Smooth muscle cell (in vitro differentiated cells): ENCODE data around the gene GOSR1. TPM values are rescaled to one million over a fixed set of nuclear protein-coding genes. Genes with fewer than 3 reads are reported as not detected.

Experiments
- DNase-seq: peaks from one replicate; lab custom pipeline; 2025; ENCODE audit not compliant: unreplicated experiment; lab: John Stamatoyannopoulos, UW
- H2AFZ ChIP-seq: fragments of 200-600 bp; sonication (generic); 2 replicates; pipeline ENCODE4 v1.6.0; 2016; ENCODE audit warnings: antibody characterized with exemption, low read depth, mild to moderate bottlenecking
- H3F3A ChIP-seq: fragments of 200-600 bp; sonication (generic); 2 replicates; pipeline ENCODE4 v1.6.0; 2017; ENCODE audit warnings: antibody characterized with exemption, low read depth
- H3K27ac ChIP-seq: fragments of 200-600 bp; sonication (generic); 2 replicates; pipeline ENCODE4 v1.5.1; 2016; ENCODE audit warnings: low read depth, mild to moderate bottlenecking
- H3K27me3 ChIP-seq: fragments of 200-600 bp; sonication (generic); 2 replicates; pipeline ENCODE4 v1.6.1; 2016; ENCODE audit warnings: low read depth, mild to moderate bottlenecking
- H3K36me3 ChIP-seq: fragments of 200-600 bp; sonication (generic); 2 replicates; pipeline ENCODE4 v1.5.1; 2016; ENCODE audit warnings: low read depth
- H3K4me1 ChIP-seq: fragments of 200-600 bp; sonication (generic); 2 replicates; pipeline ENCODE4 v1.5.1; 2016; ENCODE audit warnings: low read depth
- H3K4me2 ChIP-seq: fragments of 200-600 bp; sonication (generic); 2 replicates; pipeline ENCODE4 v1.6.0; 2016; ENCODE audit warnings: mild to moderate bottlenecking
- H3K4me3 ChIP-seq: fragments of 200-600 bp; sonication (generic); 2 replicates; pipeline ENCODE4 v1.5.1; 2016; ENCODE audit warnings: mild to moderate bottlenecking
- H3K79me2 ChIP-seq: fragments of 200-600 bp; sonication (generic); 2 replicates; pipeline ENCODE4 v1.6.0; 2016; ENCODE audit warnings: low read depth, mild to moderate bottlenecking
- H3K9ac ChIP-seq: fragments of 200-600 bp; sonication (generic); 2 replicates; pipeline ENCODE4 v1.6.0; 2016; ENCODE audit warnings: low read depth
- H3K9me3 ChIP-seq: fragments of 200-600 bp; sonication (generic); replicated peaks from 2 replicates; pipeline ENCODE4 v1.5.1; 2016; ENCODE audit warnings: low read depth
- H4K20me1 ChIP-seq: fragments of 200-600 bp; sonication (generic); 2 replicates; pipeline ENCODE4 v1.6.0; 2016; ENCODE audit warnings: low read depth
- WGBS: methylation state at CpG from one replicate; pipeline ENCODE4 v1.1.7; 2016; ENCODE audit warnings: low lambda C conversion rate; 5-methylcytosine and 5-hydroxymethylcytosine counted together
- polyA plus RNA-seq: library from polyadenylated mRNA; unstranded; fragments of >200 nt; fragmentation: Nextera tagmentation; extraction: Ambion mirVana; gene quantifications from 2 replicates; pipeline ENCODE4 v1.2.1, GENCODE V29; 2016
- total RNA-seq: library from RNA; depleted of rRNA; stranded (reverse); fragments of >200 nt; gene quantifications from 2 replicates; pipeline ENCODE4 v1.2.3, GENCODE V29; 2014
- TF ChIP-seq, protein P1 (sequence below): fragments of 200-600 bp; sonication (generic); IDR thresholded peaks from 2 replicates; pipeline ENCODE4 v1.5.1; 2017; ENCODE audit warnings: borderline replicate concordance, mild to moderate bottlenecking, antibody characterized with exemption; ENCODE audit not compliant: insufficient read depth, poor library complexity, severe bottlenecking

Gene GOSR1
- total and polyA plus RNA-seq, 2 experiments from 2014 or later = 48.3 to 81.0 TPM

DNA sequence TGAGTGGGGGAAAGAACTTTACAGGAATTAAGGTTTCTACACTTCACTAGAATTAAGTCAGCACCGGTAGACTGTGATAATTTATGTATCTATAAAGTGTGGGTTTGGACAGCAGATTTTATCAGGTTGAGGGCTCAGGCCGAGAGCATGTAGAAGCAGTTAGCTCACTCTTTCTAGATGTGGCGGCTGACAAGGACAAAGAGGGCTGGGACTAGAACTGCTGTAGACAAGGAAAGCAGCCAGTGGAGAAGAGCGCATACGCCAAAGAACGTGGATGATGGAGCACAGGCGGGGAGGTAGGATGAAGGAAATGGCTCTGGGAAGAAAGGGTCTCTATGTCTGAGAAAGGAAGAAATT lies 504 bp upstream of the GOSR1 start:
- H4K20me1 ChIP-seq = peaks cover 4% of the 10 kb centered on the region
- H3F3A ChIP-seq = no peaks in the 10 kb centered on the region
- H2AFZ ChIP-seq = peak overlapping the region; percentile 99
- peak overlapping the region; percentile 90 for H3K4me3 ChIP-seq
- no peaks in the 10 kb centered on the region for H3K27me3 ChIP-seq
- peaks cover 4% of the 10 kb centered on the region for H3K36me3 ChIP-seq
- H3K27ac ChIP-seq = peak overlapping the region; percentile 95
- peaks cover 4% of the 10 kb centered on the region for H3K4me1 ChIP-seq
- DNase-seq = no peak
- peak overlapping the region; percentile 97 for H3K4me2 ChIP-seq
- TF ChIP-seq, protein P1, sequence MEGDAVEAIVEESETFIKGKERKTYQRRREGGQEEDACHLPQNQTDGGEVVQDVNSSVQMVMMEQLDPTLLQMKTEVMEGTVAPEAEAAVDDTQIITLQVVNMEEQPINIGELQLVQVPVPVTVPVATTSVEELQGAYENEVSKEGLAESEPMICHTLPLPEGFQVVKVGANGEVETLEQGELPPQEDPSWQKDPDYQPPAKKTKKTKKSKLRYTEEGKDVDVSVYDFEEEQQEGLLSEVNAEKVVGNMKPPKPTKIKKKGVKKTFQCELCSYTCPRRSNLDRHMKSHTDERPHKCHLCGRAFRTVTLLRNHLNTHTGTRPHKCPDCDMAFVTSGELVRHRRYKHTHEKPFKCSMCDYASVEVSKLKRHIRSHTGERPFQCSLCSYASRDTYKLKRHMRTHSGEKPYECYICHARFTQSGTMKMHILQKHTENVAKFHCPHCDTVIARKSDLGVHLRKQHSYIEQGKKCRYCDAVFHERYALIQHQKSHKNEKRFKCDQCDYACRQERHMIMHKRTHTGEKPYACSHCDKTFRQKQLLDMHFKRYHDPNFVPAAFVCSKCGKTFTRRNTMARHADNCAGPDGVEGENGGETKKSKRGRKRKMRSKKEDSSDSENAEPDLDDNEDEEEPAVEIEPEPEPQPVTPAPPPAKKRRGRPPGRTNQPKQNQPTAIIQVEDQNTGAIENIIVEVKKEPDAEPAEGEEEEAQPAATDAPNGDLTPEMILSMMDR = no peak
- peaks cover 43% of the 10 kb centered on the region for H3K79me2 ChIP-seq
- peak overlapping the region; percentile 99 for H3K9ac ChIP-seq
- WGBS = 32% methylated on average over 7 of the region's 7 CpGs
- no peaks in the 10 kb centered on the region for H3K9me3 ChIP-seq

DNA sequence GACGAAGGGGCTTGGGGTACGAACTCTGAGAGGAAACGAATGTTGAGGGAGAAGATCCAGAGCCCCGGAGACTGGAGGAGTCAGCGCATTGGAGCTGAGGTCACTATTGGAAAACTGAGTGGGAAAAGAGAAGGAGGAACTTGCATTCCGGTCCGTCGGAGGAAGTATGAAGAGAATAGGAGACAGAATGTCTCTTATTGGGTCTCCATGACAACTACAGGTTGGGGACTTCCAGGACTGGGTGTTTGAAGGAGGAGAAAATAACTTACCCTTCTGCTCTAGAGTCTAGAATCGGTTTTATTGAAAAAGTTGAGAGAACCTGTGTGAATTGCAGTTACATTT lies 537 bp downstream of the GOSR1 start:
- Histone ChIP-seq H3K27me3 (no peaks in the 10 kb centered on the region), H3K4me2 (peak overlapping the region; percentile 97), H3K4me1 (peaks cover 4% of the 10 kb centered on the region), H3F3A (no peaks in the 10 kb centered on the region), H3K27ac (peak overlapping the region; percentile 95), H3K36me3 (peaks cover 9% of the 10 kb centered on the region), H2AFZ (peak overlapping the region; percentile 84), H3K79me2 (peaks cover 50% of the 10 kb centered on the region), H3K4me3 (peak overlapping the region; percentile 90), H3K9me3 (no peaks in the 10 kb centered on the region), H4K20me1 (peaks cover 4% of the 10 kb centered on the region), H3K9ac (peak overlapping the region; percentile 99)
- DNase-seq = no peak
- TF ChIP-seq, protein P1 = no peak
- WGBS = under 1% methylated on average over 9 of the region's 9 CpGs

DNA sequence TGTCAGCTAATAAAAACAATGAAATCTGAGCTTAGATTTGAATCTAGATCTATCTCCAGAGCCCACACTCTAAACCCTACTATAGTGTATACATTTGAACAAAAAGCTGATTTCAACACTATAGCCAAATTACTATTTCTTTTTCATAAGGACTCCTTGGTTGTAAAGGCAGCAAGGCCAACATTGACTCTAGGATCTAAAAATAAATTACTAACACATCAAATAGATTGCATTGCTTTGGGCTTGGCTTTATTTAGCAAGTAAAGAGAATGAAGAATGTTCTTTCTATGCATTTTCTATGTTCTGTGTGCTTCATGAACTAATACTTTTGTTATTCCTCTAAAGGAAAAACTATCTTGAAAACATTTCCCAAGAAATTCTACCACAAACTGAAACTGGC lies 5.3 kb downstream of the GOSR1 start:
- no peak for DNase-seq
- H3K9ac ChIP-seq = no peak overlapping the region
- TF ChIP-seq, protein P1 = no peak
- H3K4me1 ChIP-seq = peaks cover 4% of the 10 kb centered on the region
- no peak overlapping the region for H2AFZ ChIP-seq
- H3K27me3 ChIP-seq = no peaks in the 10 kb centered on the region
- no peak overlapping the region for H3K27ac ChIP-seq
- no peaks in the 10 kb centered on the region for H3F3A ChIP-seq
- H3K9me3 ChIP-seq = no peaks in the 10 kb centered on the region
- no peak overlapping the region for H3K4me2 ChIP-seq
- H3K4me3 ChIP-seq = no peak overlapping the region
- H4K20me1 ChIP-seq = peaks cover 14% of the 10 kb centered on the region
- H3K36me3 ChIP-seq = peaks cover 40% of the 10 kb centered on the region
- H3K79me2 ChIP-seq = peaks cover 61% of the 10 kb centered on the region

DNA sequence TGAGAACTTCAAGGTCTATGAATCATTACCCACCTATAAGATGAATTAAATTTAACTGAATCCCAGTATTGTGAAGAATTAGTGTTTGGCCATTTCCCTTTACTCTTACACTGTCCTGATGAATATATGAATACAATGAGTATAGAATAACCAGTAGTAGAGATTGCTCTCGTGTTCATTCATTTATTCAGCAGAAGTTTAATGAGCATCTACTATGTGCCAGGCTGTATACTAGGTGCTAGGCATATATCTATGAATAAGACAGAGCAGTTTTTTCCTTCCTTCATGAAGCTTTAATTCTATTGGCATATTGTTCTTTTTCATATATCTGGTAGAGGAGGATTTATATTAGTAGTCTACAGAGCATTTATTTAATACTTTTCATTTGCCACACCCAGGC lies 6.0 kb downstream of the GOSR1 start:
- Histone ChIP-seq H4K20me1 (peaks cover 14% of the 10 kb centered on the region), H3K27me3 (no peaks in the 10 kb centered on the region), H3K79me2 (peaks cover 55% of the 10 kb centered on the region), H3K9me3 (no peaks in the 10 kb centered on the region), H3K27ac (no peak overlapping the region), H3K4me2 (no peak overlapping the region), H3K36me3 (peaks cover 40% of the 10 kb centered on the region), H3K4me3 (no peak overlapping the region), H2AFZ (no peak overlapping the region), H3K9ac (no peak overlapping the region), H3K4me1 (peaks cover 2% of the 10 kb centered on the region), H3F3A (no peaks in the 10 kb centered on the region)
- DNase-seq = no peak
- TF ChIP-seq, protein P1 = no peak
- 97% methylated on average over 1 of the region's 1 CpG for WGBS
